Keratinocyte (primary cell): ENCODE results near the gene TSHR.

Experiments
- EZH2 ChIP-seq: IDR thresholded peaks from one replicate; pipeline ENCODE4 v1.6.1; 2012; ENCODE audit warnings: inconsistent platforms, mild to moderate bottlenecking, low read length, moderate library complexity
- TF ChIP-seq, protein P1 (sequence below), 3 experiments: IDR thresholded peaks in 1 of 3; conservative IDR thresholded peaks in 1 of 3; optimal IDR thresholded peaks in 1 of 3; 2 replicates in 2 of 3; 3 replicates in 1 of 3; pipeline versions ENCODE3 to v1.5.1; 2011; ENCODE audit warnings: low read length in 3 of 3, mild to moderate bottlenecking in 3 of 3, moderate library complexity in 2 of 3, control low read depth in 1 of 3, inconsistent platforms in 1 of 3; ENCODE audit not compliant: insufficient read depth in 2 of 3; ENCODE audit errors: extremely low read depth in 1 of 3

DNA sequence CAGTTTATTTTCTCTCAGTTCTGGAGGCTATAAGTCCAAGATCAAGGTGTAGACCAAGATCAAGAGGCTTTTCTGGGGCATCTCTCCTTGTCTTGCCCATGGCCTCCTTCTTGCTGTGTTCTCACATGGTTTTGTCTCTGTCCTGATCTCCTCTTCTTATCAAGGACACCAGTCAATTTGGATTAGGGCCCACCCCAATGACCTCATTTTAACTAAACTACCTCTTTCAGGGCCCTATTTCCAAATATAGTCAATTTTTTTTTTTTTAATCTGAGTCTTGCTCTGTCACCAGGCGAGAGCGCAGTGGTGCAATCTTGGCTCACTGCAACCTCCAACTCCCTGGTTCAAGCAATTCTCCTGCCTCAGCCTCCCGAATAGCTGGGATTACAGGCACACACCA lies 50.8 kb downstream of the TSHR start:
- TF ChIP-seq EZH2: no peak
- TF ChIP-seq, protein P1, sequence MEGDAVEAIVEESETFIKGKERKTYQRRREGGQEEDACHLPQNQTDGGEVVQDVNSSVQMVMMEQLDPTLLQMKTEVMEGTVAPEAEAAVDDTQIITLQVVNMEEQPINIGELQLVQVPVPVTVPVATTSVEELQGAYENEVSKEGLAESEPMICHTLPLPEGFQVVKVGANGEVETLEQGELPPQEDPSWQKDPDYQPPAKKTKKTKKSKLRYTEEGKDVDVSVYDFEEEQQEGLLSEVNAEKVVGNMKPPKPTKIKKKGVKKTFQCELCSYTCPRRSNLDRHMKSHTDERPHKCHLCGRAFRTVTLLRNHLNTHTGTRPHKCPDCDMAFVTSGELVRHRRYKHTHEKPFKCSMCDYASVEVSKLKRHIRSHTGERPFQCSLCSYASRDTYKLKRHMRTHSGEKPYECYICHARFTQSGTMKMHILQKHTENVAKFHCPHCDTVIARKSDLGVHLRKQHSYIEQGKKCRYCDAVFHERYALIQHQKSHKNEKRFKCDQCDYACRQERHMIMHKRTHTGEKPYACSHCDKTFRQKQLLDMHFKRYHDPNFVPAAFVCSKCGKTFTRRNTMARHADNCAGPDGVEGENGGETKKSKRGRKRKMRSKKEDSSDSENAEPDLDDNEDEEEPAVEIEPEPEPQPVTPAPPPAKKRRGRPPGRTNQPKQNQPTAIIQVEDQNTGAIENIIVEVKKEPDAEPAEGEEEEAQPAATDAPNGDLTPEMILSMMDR (optimal IDR thresholded peaks at IDR 0.05 in 1 of 3, IDR thresholded peaks at IDR 0.05 in 1 of 3, conservative IDR thresholded peaks at IDR 0.05 in 1 of 3; ENCODE audit: extremely low read depth in 1 of 3, insufficient read depth in 2 of 3, low read length in 3 of 3): no peak
